Mucosa of rectum (tissue), 2 donors: ENCODE results near the gene DISP2.
A peak's percentile ranks its signal among the peaks of the same experiment; 100 is the strongest.

Source experiments
- H3K27ac ChIP-seq, 2 donors: one replicate each; pipeline ENCODE4 v1.7.0; 2013; ENCODE audit warnings: inconsistent platforms in 2 of 2, low read depth in 2 of 2, low read length in 2 of 2
- H3K27me3 ChIP-seq, 2 donors: one replicate each; pipeline ENCODE4 v1.7.0; 2013; ENCODE audit warnings: low read length in 2 of 2; ENCODE audit not compliant: control insufficient read depth in 2 of 2, insufficient read depth in 2 of 2
- H3K36me3 ChIP-seq, 2 donors: one replicate each; pipeline ENCODE4 v1.7.0; 2013; ENCODE audit warnings: low read length in 2 of 2; ENCODE audit not compliant: control insufficient read depth in 2 of 2, insufficient read depth in 2 of 2
- H3K4me1 ChIP-seq, 2 donors: one replicate each; pipeline ENCODE4 v1.7.0; 2013; ENCODE audit warnings: low read length in 2 of 2, mild to moderate bottlenecking in 1 of 2; ENCODE audit not compliant: control insufficient read depth in 2 of 2, insufficient read depth in 2 of 2
- H3K4me3 ChIP-seq, 2 donors: one replicate each; pipeline ENCODE4 v1.7.0; 2013; ENCODE audit warnings: low read length in 2 of 2
- H3K9ac ChIP-seq, 2 donors: one replicate each; pipeline ENCODE4 v1.7.0; 2013; ENCODE audit warnings: low read length in 2 of 2, low read depth in 1 of 2, mild to moderate bottlenecking in 1 of 2
- H3K9me3 ChIP-seq, 2 donors: one replicate each; pipeline ENCODE4 v1.7.0; 2013; ENCODE audit warnings: low read length in 2 of 2; ENCODE audit not compliant: control insufficient read depth in 2 of 2
- donor health status: healthy.
- donor health status: Normal muscosa, but diverticular disease.

DISP2 gene

GRCh38 chr15:40317580-40317979 lies 40.4 kb upstream of the DISP2 start:
- Histone ChIP-seq H3K27me3 (no peaks in the 10 kb centered on the region), H3K36me3 (no peaks in the 10 kb centered on the region), H3K4me3 (no peak overlapping the region), H3K27ac (no peak overlapping the region), H3K9me3 (no peaks in the 10 kb centered on the region), H3K4me1 (peaks cover 7 to 9% of the 10 kb centered on the region in 2 donors), H3K9ac (no peak overlapping the region)

- H3K4me3 ChIP-seq: no peak overlapping the region
- H3K27ac ChIP-seq: no peak overlapping the region
- H3K9me3 ChIP-seq: no peaks in the 10 kb centered on the region
- no peaks in the 10 kb centered on the region for H3K27me3 ChIP-seq
- H3K9ac ChIP-seq: no peak overlapping the region
- H3K36me3 ChIP-seq: no peaks in the 10 kb centered on the region
- H3K4me1 ChIP-seq: peaks cover 12 to 16% of the 10 kb centered on the region in 2 donors
These were observed 37.6 kb upstream of the DISP2 start for GRCh38 chr15:40320409-40320808.

GRCh38 chr15:40320931-40321371 lies 37.1 kb upstream of the DISP2 start:
- no peaks in the 10 kb centered on the region for H3K9me3 ChIP-seq
- H3K9ac ChIP-seq: no peak overlapping the region
- H3K27ac ChIP-seq: no peak overlapping the region
- H3K27me3 ChIP-seq: no peaks in the 10 kb centered on the region
- H3K4me1 ChIP-seq: peaks cover 15 to 18% of the 10 kb centered on the region in 2 donors
- H3K36me3 ChIP-seq: no peaks in the 10 kb centered on the region
- no peak overlapping the region for H3K4me3 ChIP-seq

GRCh38 chr15:40322531-40323238 lies 35.3 kb upstream of the DISP2 start:
- Histone ChIP-seq H3K36me3 (no peaks in the 10 kb centered on the region), H3K27ac (peak overlapping the region; percentile 61), H3K9ac (peak overlapping the region in 1 of 2 donors; percentile 44), H3K9me3 (no peaks in the 10 kb centered on the region), H3K4me1 (peaks cover 17 to 18% of the 10 kb centered on the region in 2 donors), H3K4me3 (peak overlapping the region; percentile 63 to 70), H3K27me3 (no peaks in the 10 kb centered on the region)

- Histone ChIP-seq H3K4me3 (peak within 1 kb of the TSS; percentile 68 to 70), H3K9ac (peak within 1 kb of the TSS; percentile 66 to 69)
These were observed 34.6 kb upstream of the DISP2 start, which contains the start of gene INAFM2 for GRCh38 chr15:40323239-40323952. Gene INAFM2 (plus strand): TSS chr15:40323692. CDS start chr15:40324056, 364 bp downstream.

GRCh38 chr15:40323953-40324937 lies 33.8 kb upstream of the DISP2 start:
- H3K27me3 ChIP-seq: no peaks in the 10 kb centered on the region
- H3K4me1 ChIP-seq: peaks cover 17 to 18% of the 10 kb centered on the region in 2 donors
- H3K9ac ChIP-seq: peak overlapping the region; percentile 66 to 69

More at GRCh38 chr15:40323239-40323952, 34.6 kb upstream of the DISP2 start, which contains the start of gene INAFM2:
- peaks cover 17 to 18% of the 10 kb centered on the region in 2 donors for H3K4me1 ChIP-seq
- no peaks in the 10 kb centered on the region for H3K9me3 ChIP-seq
- H3K36me3 ChIP-seq: no peaks in the 10 kb centered on the region
- no peaks in the 10 kb centered on the region for H3K27me3 ChIP-seq
- peak within 1 kb of the TSS; percentile 61 for H3K27ac ChIP-seq

GRCh38 chr15:40325188-40325587 lies 32.8 kb upstream of the DISP2 start:
- no peaks in the 10 kb centered on the region for H3K9me3 ChIP-seq
- peak overlapping the region in 1 of 2 donors; percentile 69 for H3K9ac ChIP-seq
- H3K4me3 ChIP-seq: peak overlapping the region; percentile 68 to 70
- no peaks in the 10 kb centered on the region for H3K27me3 ChIP-seq
- H3K36me3 ChIP-seq: no peaks in the 10 kb centered on the region
- H3K27ac ChIP-seq: no peak overlapping the region
- peaks cover 17 to 18% of the 10 kb centered on the region in 2 donors for H3K4me1 ChIP-seq

More at GRCh38 chr15:40323953-40324937, 33.8 kb upstream of the DISP2 start:
- H3K27ac ChIP-seq: peak overlapping the region in 1 of 2 donors; percentile 49
- no peaks in the 10 kb centered on the region for H3K9me3 ChIP-seq
- H3K36me3 ChIP-seq: no peaks in the 10 kb centered on the region
- H3K4me3 ChIP-seq: peak overlapping the region; percentile 68 to 70

- H3K4me1 ChIP-seq: peaks cover 17 to 22% of the 10 kb centered on the region in 2 donors
These were observed 32.3 kb upstream of the DISP2 start for GRCh38 chr15:40325700-40326099.

GRCh38 chr15:40327457-40327856 lies 30.6 kb upstream of the DISP2 start:
- Histone ChIP-seq H3K27me3 (no peaks in the 10 kb centered on the region), H3K4me3 (no peak overlapping the region), H3K9me3 (no peaks in the 10 kb centered on the region), H3K9ac (no peak overlapping the region), H3K4me1 (peaks cover 20 to 22% of the 10 kb centered on the region in 2 donors), H3K27ac (no peak overlapping the region), H3K36me3 (no peaks in the 10 kb centered on the region)

More at GRCh38 chr15:40325700-40326099, 32.3 kb upstream of the DISP2 start:
- Histone ChIP-seq H3K4me3 (peak overlapping the region in 1 of 2 donors; percentile 70), H3K27ac (peak overlapping the region in 1 of 2 donors; percentile 14), H3K9ac (no peak overlapping the region), H3K36me3 (no peaks in the 10 kb centered on the region), H3K9me3 (no peaks in the 10 kb centered on the region), H3K27me3 (no peaks in the 10 kb centered on the region)
